Dendritic cell treated with granulocyte-macrophage colony-stimulating factor and Interleukin-4, amounts not matched to agents 40 ng/mL and 50 ng/mL, for 4 days (primary cell): ENCODE data around the gene MED26.

ENCODE experiments used
- H3K27ac Mint-ChIP-seq: one replicate; pipeline ENCODE4 v1.8.0; 2022; ENCODE audit warnings: mild to moderate bottlenecking, mixed read lengths
- H3K27me3 Mint-ChIP-seq: one replicate; pipeline ENCODE4 v1.8.0; 2022; ENCODE audit warnings: mild to moderate bottlenecking, mixed read lengths
- H3K36me3 Mint-ChIP-seq: one replicate; pipeline ENCODE4 v1.8.0; 2022; ENCODE audit warnings: low read depth, mixed read lengths
- H3K4me1 Mint-ChIP-seq: one replicate; pipeline ENCODE4 v1.8.0; 2022; ENCODE audit warnings: low read depth, mixed read lengths
- H3K4me3 Mint-ChIP-seq: one replicate; pipeline ENCODE4 v1.8.0; 2022; ENCODE audit warnings: mild to moderate bottlenecking, moderate library complexity, mixed read lengths
- H3K9me3 Mint-ChIP-seq: one replicate; pipeline ENCODE4 v1.8.0; 2022; ENCODE audit warnings: mixed read lengths
- intact Hi-C: fragments of 100-400 bp; cut with micrococcal nuclease; formaldehyde crosslinking; loops from one replicate; pipeline ENCODE4 v1.15.0; 2022

The MED26 gene

DNA sequence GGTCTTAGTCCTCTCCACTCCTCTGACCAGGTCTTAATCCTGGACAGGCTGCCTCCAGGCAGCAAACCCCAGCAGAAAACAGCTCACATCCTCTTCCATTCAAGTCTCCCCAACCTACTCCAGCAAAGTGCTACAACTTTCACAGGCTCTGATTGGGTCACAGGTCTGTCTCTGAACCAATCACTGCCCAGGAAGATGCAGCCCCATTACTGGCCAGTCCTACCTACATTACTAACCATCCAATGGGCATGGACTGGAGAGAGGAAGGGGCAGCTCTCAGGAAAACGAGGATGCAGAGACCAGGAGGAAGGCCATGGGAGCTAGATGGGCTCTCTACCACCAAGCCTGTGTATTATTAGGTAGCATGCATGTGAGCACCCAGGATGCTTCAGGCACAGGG lies 12.2 kb downstream of the MED26 start:
- no peak overlapping the region for H3K27ac Mint-ChIP-seq
- intact Hi-C loops: no loop called here
- H3K4me1 Mint-ChIP-seq: peaks cover 96% of the 10 kb centered on the region
- H3K4me3 Mint-ChIP-seq: no peak overlapping the region
- H3K9me3 Mint-ChIP-seq: no peaks in the 10 kb centered on the region
- H3K36me3 Mint-ChIP-seq: peaks cover 13% of the 10 kb centered on the region
- H3K27me3 Mint-ChIP-seq: no peaks in the 10 kb centered on the region

DNA sequence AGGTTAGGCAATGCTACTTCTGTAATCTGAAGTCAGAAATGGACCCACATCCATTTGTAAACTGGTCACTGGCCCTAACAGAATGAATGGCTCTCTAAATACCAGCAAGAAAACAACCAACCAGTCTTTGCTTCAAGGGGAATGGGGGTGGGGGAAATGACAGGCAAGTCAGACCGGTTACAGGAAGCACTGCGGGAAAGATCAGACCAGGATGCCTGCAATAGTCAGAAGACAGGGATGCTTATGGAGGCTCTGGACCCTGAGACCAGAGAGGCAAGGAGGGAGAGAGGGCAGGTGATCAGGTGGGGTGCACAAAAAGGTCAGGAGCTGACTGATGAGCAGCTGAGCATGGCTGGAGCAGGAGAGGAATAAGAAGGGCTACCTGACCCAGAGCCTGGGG lies 13.1 kb downstream of the MED26 start:
- Mint-ChIP-seq H3K4me1 (peaks cover 92% of the 10 kb centered on the region), H3K27me3 (no peaks in the 10 kb centered on the region), H3K9me3 (no peaks in the 10 kb centered on the region), H3K36me3 (peaks cover 15% of the 10 kb centered on the region), H3K4me3 (no peak overlapping the region), H3K27ac (no peak overlapping the region)
- intact Hi-C loops: no loop called here

DNA sequence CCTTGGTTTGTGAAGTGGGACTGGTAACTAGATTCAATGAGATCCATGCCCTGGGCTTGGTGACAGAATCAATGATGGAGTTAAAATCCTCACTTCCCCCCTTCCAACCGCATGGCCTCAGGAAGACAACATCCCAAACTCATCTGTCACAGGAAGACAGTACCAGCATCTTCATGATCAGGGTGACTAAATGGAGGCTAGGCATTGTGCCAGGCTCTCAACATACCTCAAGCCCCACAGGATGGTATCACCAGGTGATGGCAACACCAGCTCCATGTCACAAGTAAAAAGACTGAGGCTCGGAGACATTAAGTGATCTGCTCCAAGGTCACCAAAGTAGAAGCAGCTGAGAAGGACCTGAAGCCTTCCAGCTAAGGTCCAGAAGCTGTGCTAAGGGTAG lies 14.2 kb downstream of the MED26 start:
- no peaks in the 10 kb centered on the region for H3K9me3 Mint-ChIP-seq

DNA sequence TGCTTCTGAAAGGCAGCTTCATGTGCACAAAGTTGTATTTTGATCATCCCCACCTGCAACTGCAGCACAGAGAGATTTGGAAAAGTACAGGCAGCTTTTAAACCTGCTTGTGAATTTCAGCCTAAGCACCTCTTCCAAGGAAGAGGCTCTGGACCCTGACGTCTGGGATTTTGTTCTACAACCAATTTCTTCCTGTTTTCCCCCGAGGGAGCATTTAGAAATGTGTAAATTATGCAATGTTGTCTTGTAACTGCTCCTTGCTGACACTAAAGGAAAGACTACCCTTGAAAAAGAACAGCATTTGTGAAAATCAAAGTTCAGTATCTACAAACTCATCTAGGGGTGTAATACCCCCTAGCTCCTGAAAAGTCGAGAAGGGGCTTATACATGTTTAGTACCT lies 15.4 kb downstream of the MED26 start:
- Mint-ChIP-seq H3K27ac (no peak overlapping the region), H3K4me1 (peaks cover 85% of the 10 kb centered on the region), H3K27me3 (no peaks in the 10 kb centered on the region), H3K36me3 (peaks cover 6% of the 10 kb centered on the region), H3K9me3 (no peaks in the 10 kb centered on the region), H3K4me3 (no peak overlapping the region)
- intact Hi-C loops: no loop called here

More for the DNA sequence above, 14.2 kb downstream of the MED26 start:
- no peaks in the 10 kb centered on the region for H3K27me3 Mint-ChIP-seq
- peaks cover 83% of the 10 kb centered on the region for H3K4me1 Mint-ChIP-seq
- H3K27ac Mint-ChIP-seq: peak overlapping the region; percentile 35
- H3K4me3 Mint-ChIP-seq: no peak overlapping the region
- intact Hi-C loops: no loop called here
- peaks cover 15% of the 10 kb centered on the region for H3K36me3 Mint-ChIP-seq

DNA sequence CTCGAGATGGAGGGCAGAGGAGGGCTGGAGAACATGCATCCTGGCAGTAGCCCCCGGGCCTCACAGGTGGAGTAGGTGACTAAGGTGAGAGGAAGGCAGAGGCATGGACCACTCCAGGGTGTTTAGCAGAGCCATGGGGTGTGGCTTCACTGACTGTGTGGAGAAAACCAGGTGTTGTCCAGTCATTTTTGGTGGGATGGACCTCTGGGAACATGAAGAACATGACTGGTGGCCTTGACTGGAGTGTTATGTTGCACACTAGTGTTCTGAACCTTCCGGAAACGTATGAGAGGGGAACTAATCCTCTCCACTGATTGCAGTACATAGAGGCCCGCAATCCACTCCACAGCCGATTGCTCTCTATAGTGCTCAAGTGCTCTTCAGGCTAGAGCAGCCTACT lies 16.9 kb downstream of the MED26 start:
- H3K27me3 Mint-ChIP-seq: no peaks in the 10 kb centered on the region
- peaks cover 6% of the 10 kb centered on the region for H3K36me3 Mint-ChIP-seq
- no peak overlapping the region for H3K4me3 Mint-ChIP-seq
- H3K27ac Mint-ChIP-seq: no peak overlapping the region
- peaks cover 76% of the 10 kb centered on the region for H3K4me1 Mint-ChIP-seq
- H3K9me3 Mint-ChIP-seq: no peaks in the 10 kb centered on the region
- intact Hi-C loops: no loop called here

DNA sequence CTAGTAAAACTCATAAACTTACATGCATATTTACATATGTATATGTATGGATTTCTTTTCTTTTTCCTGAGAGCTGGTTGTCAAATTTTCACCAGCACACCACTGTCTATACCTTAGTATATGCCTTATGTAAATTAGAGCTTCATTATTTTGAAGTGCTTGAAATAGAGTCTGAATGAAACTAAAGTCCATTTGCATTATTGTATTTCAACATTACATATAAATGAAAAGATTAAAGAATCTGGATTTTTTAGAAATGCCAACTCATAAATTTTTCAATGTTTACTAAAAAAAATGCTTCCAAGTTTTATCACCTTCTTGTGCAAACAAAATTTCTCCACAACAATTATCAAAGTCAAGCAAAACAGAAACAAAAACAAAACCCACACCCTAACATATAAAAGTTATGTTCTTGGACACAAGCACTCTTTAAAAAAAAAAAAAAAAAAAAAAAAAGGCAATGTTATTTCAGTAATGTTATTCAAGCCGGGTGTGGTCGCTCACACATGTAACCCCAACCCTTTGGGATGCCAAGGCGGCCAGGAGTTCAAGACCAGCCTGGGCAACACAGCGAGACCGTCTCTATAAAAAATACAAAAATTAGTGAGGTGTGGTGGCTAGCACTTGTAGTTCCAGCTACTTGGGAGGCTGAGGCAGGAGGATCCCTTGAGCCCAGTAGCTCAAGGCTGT lies 18.3 kb downstream of the MED26 start:
- H3K4me1 Mint-ChIP-seq: peaks cover 72% of the 10 kb centered on the region
- H3K27me3 Mint-ChIP-seq: no peaks in the 10 kb centered on the region
- H3K36me3 Mint-ChIP-seq: peaks cover 16% of the 10 kb centered on the region
- no peaks in the 10 kb centered on the region for H3K9me3 Mint-ChIP-seq
- H3K27ac Mint-ChIP-seq: no peak overlapping the region
- H3K4me3 Mint-ChIP-seq: no peak overlapping the region
- intact Hi-C loops: no loop called here

DNA sequence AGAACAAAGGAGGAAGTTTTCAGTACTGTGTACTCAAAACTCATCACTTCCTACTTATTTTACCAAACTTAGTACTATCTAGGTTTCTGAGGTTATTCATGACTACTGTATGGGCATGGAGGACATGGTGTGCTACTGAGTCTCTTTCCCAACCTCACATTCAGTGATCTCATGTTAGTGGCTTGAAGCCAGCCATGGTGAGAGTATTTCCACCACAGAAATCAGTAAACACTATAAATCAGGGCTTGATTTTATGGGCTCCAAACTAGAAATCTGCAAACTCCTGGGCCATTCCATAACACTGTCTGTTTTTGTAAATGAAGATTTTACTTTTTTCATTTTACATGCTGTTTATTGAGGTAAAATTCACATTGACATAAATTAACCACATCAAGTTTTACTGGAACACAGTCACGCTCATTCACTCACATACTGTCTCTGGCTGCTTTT lies 19.7 kb downstream of the MED26 start:
- Mint-ChIP-seq H3K4me1 (peaks cover 58% of the 10 kb centered on the region), H3K9me3 (no peaks in the 10 kb centered on the region), H3K27ac (peak overlapping the region; percentile 35), H3K36me3 (peaks cover 16% of the 10 kb centered on the region), H3K27me3 (no peaks in the 10 kb centered on the region), H3K4me3 (no peak overlapping the region)
- intact Hi-C loops: no loop called here

DNA sequence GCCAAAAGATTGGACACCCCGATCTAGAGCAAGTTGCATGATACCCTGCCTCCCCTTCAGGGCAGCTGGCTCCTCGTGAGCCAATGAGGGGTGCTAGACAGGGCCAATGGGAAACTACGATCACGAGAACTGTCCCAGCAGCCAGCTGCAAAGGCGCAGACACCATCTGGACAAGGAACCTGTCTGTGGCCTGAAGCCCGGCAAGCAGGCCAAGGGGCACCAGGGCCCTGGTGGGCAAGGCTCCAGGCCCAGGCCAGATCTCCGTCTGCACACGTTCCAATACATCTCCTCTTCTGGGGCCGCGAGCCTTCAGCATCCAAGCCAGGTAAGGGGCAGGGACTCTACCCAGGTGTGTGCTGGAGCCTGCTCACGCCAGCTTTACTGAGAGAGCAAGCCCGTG lies 20.2 kb downstream of the MED26 start:
- Mint-ChIP-seq H3K4me3 (no peak overlapping the region), H3K9me3 (no peaks in the 10 kb centered on the region), H3K27ac (peak overlapping the region; percentile 35), H3K4me1 (peaks cover 53% of the 10 kb centered on the region), H3K36me3 (peaks cover 16% of the 10 kb centered on the region), H3K27me3 (no peaks in the 10 kb centered on the region)
- intact Hi-C loops: no loop called here

DNA sequence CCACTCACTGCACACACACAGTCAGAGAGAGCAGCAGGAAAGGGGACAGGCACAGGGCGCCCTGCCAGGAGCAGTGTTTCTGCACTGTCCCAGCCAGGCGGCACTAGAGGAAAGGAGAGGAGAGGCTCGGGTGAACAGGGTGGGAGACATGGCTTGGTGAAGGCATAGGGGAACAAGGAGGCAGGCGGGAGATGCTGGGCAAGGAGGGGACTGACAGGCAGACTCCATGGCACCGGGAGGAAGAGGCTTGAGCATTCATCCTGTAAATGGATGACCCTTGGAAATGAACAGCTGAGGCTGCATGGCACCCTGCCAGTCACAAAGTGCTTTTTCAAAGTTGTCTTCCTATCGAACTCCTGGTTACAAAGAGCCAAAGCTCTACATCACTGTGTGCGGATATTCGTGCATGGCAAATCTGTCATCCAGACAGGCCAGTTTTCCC lies 22.4 kb downstream of the MED26 start:
- peak overlapping the region; percentile 8 for H3K27ac Mint-ChIP-seq
- peaks cover 23% of the 10 kb centered on the region for H3K36me3 Mint-ChIP-seq
- intact Hi-C loops: no loop called here
- H3K4me1 Mint-ChIP-seq: peaks cover 37% of the 10 kb centered on the region
- no peaks in the 10 kb centered on the region for H3K9me3 Mint-ChIP-seq
- H3K27me3 Mint-ChIP-seq: no peaks in the 10 kb centered on the region
- no peak overlapping the region for H3K4me3 Mint-ChIP-seq

DNA sequence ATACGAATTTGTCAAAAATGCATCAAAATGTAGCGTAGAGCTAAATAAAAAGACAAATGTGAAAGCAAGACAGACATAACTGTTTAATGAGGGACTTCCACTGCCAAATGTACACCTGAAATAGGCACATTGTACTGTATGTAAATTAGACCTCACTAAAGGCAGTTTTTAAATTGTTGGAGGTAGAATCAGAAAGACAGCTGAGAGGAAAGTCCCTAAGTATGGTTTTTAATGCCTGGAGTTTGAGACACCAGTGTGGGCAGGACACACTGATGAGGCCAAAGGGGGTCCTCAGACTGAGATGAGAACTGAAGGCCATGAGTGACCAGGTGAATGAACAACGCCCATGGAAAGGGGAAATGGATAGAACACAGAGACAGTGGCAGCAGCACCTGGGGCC lies 22.9 kb downstream of the MED26 start:
- Mint-ChIP-seq H3K4me1 (peaks cover 40% of the 10 kb centered on the region), H3K9me3 (no peaks in the 10 kb centered on the region), H3K27me3 (no peaks in the 10 kb centered on the region), H3K36me3 (peaks cover 23% of the 10 kb centered on the region), H3K4me3 (no peak overlapping the region), H3K27ac (peak overlapping the region; percentile 8)
- intact Hi-C loops: no loop called here

DNA sequence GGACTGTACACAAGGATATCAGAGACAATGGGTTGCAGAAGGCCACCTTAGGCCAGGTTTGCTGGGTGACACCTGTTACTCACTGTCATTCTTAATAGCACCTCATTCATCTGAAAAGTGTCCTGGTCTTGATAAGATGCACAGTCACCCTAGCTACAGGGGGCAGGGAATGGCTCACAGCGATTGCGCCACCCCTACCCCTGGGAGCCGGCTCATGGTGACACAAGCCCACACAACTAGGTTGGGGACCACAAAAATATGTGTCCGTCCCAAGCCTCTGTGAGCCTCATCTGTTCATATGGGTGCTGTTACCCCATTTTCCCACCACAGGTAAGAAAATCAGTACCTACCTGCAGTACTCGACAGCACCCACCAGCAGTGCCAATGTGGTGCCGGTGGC lies 23.4 kb downstream of the MED26 start:
- H3K4me3 Mint-ChIP-seq: no peak overlapping the region
- no peaks in the 10 kb centered on the region for H3K27me3 Mint-ChIP-seq
- no peak overlapping the region for H3K27ac Mint-ChIP-seq
- peaks cover 41% of the 10 kb centered on the region for H3K4me1 Mint-ChIP-seq
- intact Hi-C loops: no loop called here
- peaks cover 23% of the 10 kb centered on the region for H3K36me3 Mint-ChIP-seq
- H3K9me3 Mint-ChIP-seq: no peaks in the 10 kb centered on the region

DNA sequence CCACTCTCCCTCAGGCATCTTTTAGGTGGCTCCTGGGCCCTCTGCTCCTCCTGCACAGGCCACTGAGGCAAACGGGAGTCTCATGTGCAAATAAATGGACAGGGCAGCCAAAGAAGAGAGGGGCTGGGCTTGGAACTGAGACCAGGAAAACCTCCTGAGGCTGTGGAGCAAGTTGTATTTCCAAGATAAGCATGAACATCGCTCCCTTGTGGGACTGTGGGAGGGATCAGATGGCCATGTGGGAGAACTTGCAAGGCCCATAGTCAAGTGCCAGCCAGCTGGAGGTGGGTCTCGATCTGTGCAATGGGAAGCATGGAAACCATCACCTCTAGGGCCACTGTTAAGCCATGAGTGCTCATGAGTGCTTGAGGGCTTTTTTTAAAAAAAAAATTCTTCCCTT lies 24.9 kb downstream of the MED26 start:
- Mint-ChIP-seq H3K36me3 (peaks cover 23% of the 10 kb centered on the region), H3K27ac (no peak overlapping the region), H3K4me1 (peaks cover 32% of the 10 kb centered on the region), H3K4me3 (no peak overlapping the region), H3K9me3 (no peaks in the 10 kb centered on the region), H3K27me3 (no peaks in the 10 kb centered on the region)
- intact Hi-C loops: no loop called here

DNA sequence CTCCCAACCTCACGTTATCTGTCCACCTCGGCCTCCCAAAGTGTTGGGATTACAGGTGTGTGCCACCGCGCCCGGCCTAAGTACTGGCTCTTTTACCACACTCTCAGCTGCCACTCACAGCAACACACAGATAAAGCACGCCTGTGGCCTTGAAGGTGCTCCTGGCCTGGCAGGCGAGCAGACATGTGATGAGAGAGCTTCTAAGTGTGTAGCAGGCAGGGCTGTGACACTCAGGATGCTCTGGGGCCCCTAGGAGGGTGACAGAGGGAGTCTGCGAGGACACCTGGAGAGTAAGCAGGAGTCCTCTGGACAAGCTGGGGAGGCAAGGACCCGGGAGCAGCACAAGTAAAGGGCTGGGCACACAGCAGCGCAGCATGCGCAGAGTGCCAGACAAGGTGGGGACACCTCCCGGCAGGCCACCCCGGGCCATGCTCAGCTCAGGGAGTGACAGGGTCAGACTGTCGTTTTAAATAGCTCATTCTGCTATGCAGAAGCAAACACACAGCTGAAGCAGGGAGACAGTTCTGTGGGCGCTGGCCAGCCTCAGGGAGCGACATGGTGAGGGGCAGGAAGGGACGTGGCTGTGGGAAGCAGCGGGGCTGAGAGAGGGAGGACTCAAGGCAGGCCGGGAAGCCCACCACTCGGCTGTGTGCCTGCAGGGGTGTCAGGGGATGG lies 26.5 kb downstream of the MED26 start:
- Mint-ChIP-seq H3K4me3 (no peak overlapping the region), H3K4me1 (peaks cover 22% of the 10 kb centered on the region), H3K27me3 (no peaks in the 10 kb centered on the region), H3K27ac (peak overlapping the region; percentile 55), H3K36me3 (peaks cover 23% of the 10 kb centered on the region), H3K9me3 (no peaks in the 10 kb centered on the region)
- intact Hi-C loops: no loop called here

DNA sequence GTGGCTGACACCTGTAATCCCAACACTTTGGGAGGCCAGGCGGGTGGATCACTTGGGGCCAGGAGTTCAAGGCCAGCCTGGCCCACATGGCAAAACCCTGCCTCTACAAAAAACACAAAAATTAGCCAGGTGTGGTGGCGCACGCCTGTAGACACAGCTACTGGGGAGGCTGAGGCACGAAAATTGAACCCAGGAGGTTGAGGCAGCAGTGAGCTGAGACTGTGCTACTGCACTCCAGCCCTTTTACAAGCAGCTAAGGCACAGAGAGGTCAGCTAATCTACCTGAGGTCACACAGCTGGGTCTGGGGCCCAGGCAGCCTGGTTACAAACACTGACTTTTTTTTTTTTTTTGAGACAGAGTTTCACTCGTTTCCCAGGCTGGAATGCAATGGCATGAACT lies 27.2 kb downstream of the MED26 start:
- Mint-ChIP-seq H3K4me3 (no peak overlapping the region), H3K27me3 (no peaks in the 10 kb centered on the region), H3K27ac (no peak overlapping the region), H3K4me1 (peaks cover 26% of the 10 kb centered on the region), H3K9me3 (no peaks in the 10 kb centered on the region), H3K36me3 (peaks cover 20% of the 10 kb centered on the region)
- intact Hi-C loops: no loop called here
